ENCODE results near the gene ADD3.
A peak's percentile ranks its signal among the peaks of the same experiment; 100 is the strongest.

ADD3 gene

GRCh38 chr10:109996225-109996624 lies 11.6 kb upstream of the ADD3 start (continued):
- TF ChIP-seq ZNF37A (tag by site-specific recombination; IDR thresholded peaks at IDR 0.05) = 0 out of 2 replicates have a peak, but pooled peaks have one; percentile 3
- no peak for TF ChIP-seq ZBTB49 (tag by site-specific recombination; IDR thresholded peaks at IDR 0.05; ENCODE audit: low read depth)
- no peak for TF ChIP-seq ZNF488 (tag by site-specific recombination; IDR thresholded peaks at IDR 0.05)
- TF ChIP-seq MEIS1 (CRISPR knock-in tag; IDR thresholded peaks at IDR 0.05; ENCODE audit: borderline replicate concordance) = no peak
- no peak for TF ChIP-seq HOXC10 (CRISPR knock-in tag; IDR thresholded peaks at IDR 0.05)
- TF ChIP-seq ZNF776 (tag by site-specific recombination; IDR thresholded peaks at IDR 0.05; ENCODE audit: borderline replicate concordance) = no peak
- no peak for TF ChIP-seq ZNF791 (tag by site-specific recombination; IDR thresholded peaks at IDR 0.05)
- peak; percentile 32; the same call in 1 of the 2 replicates for TF ChIP-seq ZNF501 (tag by site-specific recombination; IDR thresholded peaks at IDR 0.05)
- no peak for TF ChIP-seq ZNF623 (tag by site-specific recombination; IDR thresholded peaks at IDR 0.05)
- TF ChIP-seq ZSCAN16 (tag by site-specific recombination; IDR thresholded peaks at IDR 0.05) = no peak
- no peak for TF ChIP-seq ZNF514 (tag by site-specific recombination; IDR thresholded peaks at IDR 0.05)
- no peak for TF ChIP-seq ZNF449 (tag by site-specific recombination; IDR thresholded peaks at IDR 0.05)
- TF ChIP-seq ZBTB10 (tag by site-specific recombination; IDR thresholded peaks at IDR 0.05) = no peak
- peak; percentile 94 for TF ChIP-seq PRDM6 (tag by site-specific recombination; IDR thresholded peaks at IDR 0.05)
- no peak for TF ChIP-seq ZNF544 (tag by site-specific recombination; IDR thresholded peaks at IDR 0.05)
- no peak for TF ChIP-seq ZNF366 (tag by site-specific recombination; conservative IDR thresholded peaks at IDR 0.05)
- TF ChIP-seq KLF8 (tag by site-specific recombination; IDR thresholded peaks at IDR 0.05) = no peak
- TF ChIP-seq ZNF24 (tag by site-specific recombination; IDR thresholded peaks at IDR 0.05) = no peak
- peak; percentile 82 for TF ChIP-seq FEZF1 (tag by site-specific recombination; IDR thresholded peaks at IDR 0.05)
- TF ChIP-seq PRDM4 (tag by site-specific recombination; IDR thresholded peaks at IDR 0.05) = no peak
- TF ChIP-seq ZNF423 (tag by site-specific recombination; IDR thresholded peaks at IDR 0.05) = no peak
- no peak for TF ChIP-seq ZNF174 (tag by site-specific recombination; IDR thresholded peaks at IDR 0.05)
- TF ChIP-seq ZNF416 (tag by site-specific recombination; IDR thresholded peaks at IDR 0.05) = no peak
- no peak for TF ChIP-seq ZNF830 (tag by site-specific recombination; IDR thresholded peaks at IDR 0.05; ENCODE audit: low read depth)
- TF ChIP-seq ZBTB44 (tag by site-specific recombination; IDR thresholded peaks at IDR 0.05) = no peak
- no peak for TF ChIP-seq ZNF530 (tag by site-specific recombination; IDR thresholded peaks at IDR 0.05; ENCODE audit: low read depth)
- no peak for TF ChIP-seq MZF1 (tag by site-specific recombination; IDR thresholded peaks at IDR 0.05; ENCODE audit: borderline replicate concordance)

Data from HEK293 (cell line).